GM23338 (cell line): ENCODE measurements around the gene SOCS2. TPM values are rescaled to one million over a fixed set of nuclear protein-coding genes. Genes with fewer than 3 reads are reported as not detected.

Experiments
- ATAC-seq: fragments of 200-7000 bp; cut with Tn5 transposase; 3 replicates; pipeline ENCODE4 v1.9.1; 2020
- DNase-seq: peaks from one replicate; pipeline ENCODE4 v3.0.0-alpha.2; 2015; ENCODE audit warnings: low spot score
- H2AFZ ChIP-seq: fragments of 200-600 bp; sonication (generic); 2 replicates; pipeline ENCODE4 v1.8.0; 2016; ENCODE audit warnings: antibody characterized with exemption, mild to moderate bottlenecking, moderate library complexity
- H3F3A ChIP-seq: fragments of 200-600 bp; sonication (generic); replicated peaks from 2 replicates; pipeline ENCODE4 v1.8.0; 2017; ENCODE audit warnings: antibody characterized with exemption, mixed run types, low read depth
- H3K27ac ChIP-seq: fragments of 200-600 bp; sonication (generic); 2 replicates; pipeline ENCODE4 v1.6.1; 2016; ENCODE audit warnings: low read depth
- H3K27me3 ChIP-seq: fragments of 200-600 bp; sonication (generic); 2 replicates; pipeline ENCODE4 v1.8.0; 2016; ENCODE audit warnings: mild to moderate bottlenecking, mixed run types, moderate library complexity; ENCODE audit not compliant: insufficient read depth
- H3K36me3 ChIP-seq: fragments of 200-600 bp; sonication (generic); 2 replicates; pipeline ENCODE4 v1.8.0; 2016; ENCODE audit warnings: mild to moderate bottlenecking; ENCODE audit not compliant: insufficient read depth
- H3K4me1 ChIP-seq: fragments of 200-600 bp; sonication (generic); 2 replicates; pipeline ENCODE4 v1.8.0; 2016; ENCODE audit warnings: mild to moderate bottlenecking, moderate library complexity; ENCODE audit not compliant: insufficient read depth
- H3K4me2 ChIP-seq: fragments of 200-600 bp; sonication (generic); 2 replicates; pipeline ENCODE4 v1.7.1; 2017; ENCODE audit warnings: mixed run types
- H3K4me3 ChIP-seq: fragments of 200-600 bp; sonication (generic); 2 replicates; pipeline ENCODE4 v1.6.1; 2016; ENCODE audit warnings: mixed run types
- H3K79me2 ChIP-seq: fragments of 200-600 bp; sonication (generic); replicated peaks from 2 replicates; pipeline ENCODE4 v1.8.0; 2017; ENCODE audit warnings: mild to moderate bottlenecking; ENCODE audit not compliant: insufficient read depth
- H3K9me2 ChIP-seq: fragments of 200-600 bp; sonication (generic); 2 replicates; pipeline ENCODE4 v1.8.0; 2017; ENCODE audit not compliant: insufficient read depth
- H4K20me1 ChIP-seq: fragments of 200-600 bp; sonication (generic); replicated peaks from 2 replicates; pipeline ENCODE4 v1.8.0; 2017; ENCODE audit warnings: mild to moderate bottlenecking; ENCODE audit not compliant: insufficient read depth
- H3K27ac Mint-ChIP-seq: 2 replicates; pipeline ENCODE4 v1.8.0; 2020; ENCODE audit warnings: inconsistent platforms, mild to moderate bottlenecking, moderate library complexity, mixed read lengths
- H3K27me3 Mint-ChIP-seq: 3 replicates; pipeline ENCODE4 v1.8.0; 2022; ENCODE audit warnings: low read depth, mild to moderate bottlenecking, moderate library complexity, mixed read lengths, inconsistent platforms; ENCODE audit not compliant: insufficient read depth, poor library complexity
- H3K36me3 Mint-ChIP-seq: 3 replicates; pipeline ENCODE4 v1.8.0; 2021; ENCODE audit warnings: low read depth, mild to moderate bottlenecking, inconsistent platforms, moderate library complexity, mixed read lengths
- H3K4me1 Mint-ChIP-seq: 3 replicates; pipeline ENCODE4 v1.8.0; 2020; ENCODE audit warnings: mild to moderate bottlenecking, inconsistent platforms, mixed read lengths
- H3K4me3 Mint-ChIP-seq: 3 replicates; pipeline ENCODE4 v1.8.0; 2021; ENCODE audit warnings: moderate library complexity, mild to moderate bottlenecking, inconsistent platforms, mixed read lengths
- H3K9me3 Mint-ChIP-seq: 3 replicates; pipeline ENCODE4 v1.8.0; 2020; ENCODE audit warnings: moderate library complexity, mild to moderate bottlenecking, inconsistent platforms, mixed read lengths
- CREB1 ChIP-seq: fragments of 250-450 bp; sonication (Bioruptor Pico); IDR thresholded peaks from 2 replicates; pipeline ENCODE4 v1.5.0; 2020; ENCODE audit warnings: low read depth, mild to moderate bottlenecking, moderate library complexity
- CTCF ChIP-seq, 2 experiments: fragments of 200-600 bp in 1 of 2; sonication (generic) in 1 of 2; conservative IDR thresholded peaks; 2 replicates each; pipeline versions ENCODE4 v1.5.1 to v1.6.1; 2016 to 2017; ENCODE audit warnings: antibody characterized with exemption in 2 of 2, low read depth in 2 of 2, mild to moderate bottlenecking in 2 of 2, moderate library complexity in 1 of 2
- ETS1 ChIP-seq: IDR thresholded peaks from 2 replicates; pipeline ENCODE4 v1.6.1; 2016; ENCODE audit warnings: antibody characterized with exemption
- EZH2 ChIP-seq: fragments of 200-600 bp; sonication (generic); IDR thresholded peaks from one replicate; pipeline ENCODE4 v1.8.0; 2017; ENCODE audit warnings: antibody characterized with exemption, mild to moderate bottlenecking, low read depth; ENCODE audit not compliant: unreplicated experiment
- JUNB ChIP-seq: IDR thresholded peaks from one replicate; pipeline ENCODE4 v1.6.1; 2016; ENCODE audit warnings: antibody characterized with exemption; ENCODE audit not compliant: unreplicated experiment
- NANOG ChIP-seq: IDR thresholded peaks from 2 replicates; pipeline ENCODE4 v1.6.1; 2016; ENCODE audit warnings: antibody characterized with exemption, borderline replicate concordance
- POLR2AphosphoS5 ChIP-seq: IDR thresholded peaks from 2 replicates; pipeline ENCODE4 v1.6.1; 2016; ENCODE audit warnings: antibody characterized with exemption, low read depth
- REST ChIP-seq: IDR thresholded peaks from one replicate; pipeline ENCODE4 v1.6.1; 2018; ENCODE audit warnings: antibody characterized with exemption; ENCODE audit not compliant: unreplicated experiment
- STAT1 ChIP-seq: IDR thresholded peaks from one replicate; pipeline ENCODE4 v1.6.1; 2016; ENCODE audit warnings: antibody characterized with exemption; ENCODE audit not compliant: unreplicated experiment
- ZNF114 ChIP-seq: fragments of 250-450 bp; sonication (Bioruptor Pico); IDR thresholded peaks from 2 replicates; pipeline ENCODE4 v1.5.0; 2020; ENCODE audit warnings: mild to moderate bottlenecking, moderate library complexity
- ZNF331 ChIP-seq: fragments of 250-450 bp; sonication (Bioruptor Pico); IDR thresholded peaks from 2 replicates; pipeline ENCODE4 v1.5.0; 2020; ENCODE audit warnings: low read depth, mild to moderate bottlenecking, moderate library complexity
- polyA plus RNA-seq: library from polyadenylated mRNA; unstranded; fragments of >200 nt; fragmentation: Nextera tagmentation; extraction: Ambion mirVana; gene quantifications from 2 replicates; pipeline ENCODE4 v1.2.1, GENCODE V29; 2016
- total RNA-seq: library from RNA; depleted of rRNA; stranded (reverse); fragments of >200 nt; shearing (Covaris generic); gene quantifications from 2 replicates; pipeline ENCODE4 v1.2.3, GENCODE V29; 2014

Gene SOCS2
- total and polyA plus RNA-seq, 2 experiments from 2014 or later, result 15.5 to 32.4 TPM

- TF ChIP-seq CREB1 (CRISPR knock-in tag), result no peak
- 0 out of 2 replicates have a peak, but pooled peaks have one; percentile 16 for TF ChIP-seq NANOG
- no peak for TF ChIP-seq ETS1
- H3K27ac ChIP-seq, result peak overlapping the region; percentile 46
- no peaks in the 10 kb centered on the region for H3K9me2 ChIP-seq
- no peaks in the 10 kb centered on the region for H3K79me2 ChIP-seq
- H3K4me2 ChIP-seq, result peak overlapping the region; percentile 15; the same call in 1 of the 2 replicates
- H3K27me3 ChIP-seq, result no peaks in the 10 kb centered on the region
- no peaks in the 10 kb centered on the region for H3K36me3 ChIP-seq
- DNase-seq, result peak; percentile 89
- Mint-ChIP-seq H3K27me3 (no peaks in the 10 kb centered on the region), H3K36me3 (peaks cover 9% of the 10 kb centered on the region), H3K4me1 (peaks cover 55% of the 10 kb centered on the region), H3K9me3 (no peaks in the 10 kb centered on the region), H3K27ac (peak overlapping the region; percentile 90), H3K4me3 (peak overlapping the region; percentile 46)
- no peaks in the 10 kb centered on the region for H3F3A ChIP-seq
- peak overlapping the region; percentile 9 for H3K4me3 ChIP-seq
- peak; percentile 96 for ATAC-seq
- H2AFZ ChIP-seq, result no peak overlapping the region
- peaks cover 32% of the 10 kb centered on the region for H3K4me1 ChIP-seq
- no peaks in the 10 kb centered on the region for H4K20me1 ChIP-seq
These were observed 11.3 kb downstream of the SOCS2 start for GRCh38 chr12:93583627-93584392.

- H3K4me1 ChIP-seq, result peaks cover 26% of the 10 kb centered on the region
- Mint-ChIP-seq H3K27me3 (no peaks in the 10 kb centered on the region), H3K9me3 (no peaks in the 10 kb centered on the region), H3K36me3 (peaks cover 5% of the 10 kb centered on the region), H3K27ac (peak overlapping the region; percentile 90), H3K4me1 (peaks cover 43% of the 10 kb centered on the region), H3K4me3 (peak overlapping the region; percentile 22; the same call in 2 of the 3 replicates)
- no peak overlapping the region for H3K4me3 ChIP-seq
- no peak overlapping the region for H2AFZ ChIP-seq
- no peaks in the 10 kb centered on the region for H3K27me3 ChIP-seq
- H4K20me1 ChIP-seq, result no peaks in the 10 kb centered on the region
- no peaks in the 10 kb centered on the region for H3K36me3 ChIP-seq
- ATAC-seq (peak; percentile 10; the same call in 2 of the 3 replicates), DNase-seq (no peak)
- H3F3A ChIP-seq, result no peaks in the 10 kb centered on the region
- H3K9me2 ChIP-seq, result no peaks in the 10 kb centered on the region
- no peaks in the 10 kb centered on the region for H3K79me2 ChIP-seq
- peak overlapping the region; percentile 46; the same call in 1 of the 2 replicates for H3K27ac ChIP-seq
- peak overlapping the region; percentile 15; the same call in 1 of the 2 replicates for H3K4me2 ChIP-seq
- no peak for TF ChIP-seq EZH2
- no peak for TF ChIP-seq ZNF331
- no peak for TF ChIP-seq JUNB
- TF ChIP-seq REST, result no peak
- TF ChIP-seq STAT1, result no peak
- TF ChIP-seq POLR2AphosphoS5, result no peak
- TF ChIP-seq ZNF114, result no peak
- no peak for TF ChIP-seq CREB1 (CRISPR knock-in tag)
- TF ChIP-seq CTCF (conservative IDR thresholded peaks at IDR 0.05; ENCODE audit: low read depth in 2 of 2), result no peak
- TF ChIP-seq NANOG, result no peak
These were observed 12.8 kb downstream of the SOCS2 start for GRCh38 chr12:93585247-93585646.
